T-helper 2 cell treated with Interferon-gamma antibody and Interleukin-4, amounts not matched to agents 5 μg/mL and 100 μg/mL, for 36 hours (primary cell): Measurements from ENCODE around the gene SLC7A10.

Experiments used
- DNase-seq: peaks from one replicate; pipeline ENCODE4 v3.0.0; 2021; ENCODE audit warnings: low spot score
- H3K27ac Mint-ChIP-seq: one replicate; pipeline ENCODE4 v1.8.0; 2021; ENCODE audit warnings: mild to moderate bottlenecking, mixed read lengths
- H3K27me3 Mint-ChIP-seq: one replicate; pipeline ENCODE4 v1.8.0; 2021; ENCODE audit warnings: low read depth, mixed read lengths
- H3K36me3 Mint-ChIP-seq: one replicate; pipeline ENCODE4 v1.8.0; 2021; ENCODE audit warnings: low read depth, mixed read lengths
- H3K4me1 Mint-ChIP-seq: one replicate; pipeline ENCODE4 v1.8.0; 2021; ENCODE audit warnings: low read depth, mixed read lengths
- H3K4me3 Mint-ChIP-seq: one replicate; pipeline ENCODE4 v1.8.0; 2022; ENCODE audit warnings: mild to moderate bottlenecking, moderate library complexity, mixed read lengths
- H3K9me3 Mint-ChIP-seq: one replicate; pipeline ENCODE4 v1.8.0; 2021; ENCODE audit warnings: mixed read lengths

SLC7A10 gene

DNA sequence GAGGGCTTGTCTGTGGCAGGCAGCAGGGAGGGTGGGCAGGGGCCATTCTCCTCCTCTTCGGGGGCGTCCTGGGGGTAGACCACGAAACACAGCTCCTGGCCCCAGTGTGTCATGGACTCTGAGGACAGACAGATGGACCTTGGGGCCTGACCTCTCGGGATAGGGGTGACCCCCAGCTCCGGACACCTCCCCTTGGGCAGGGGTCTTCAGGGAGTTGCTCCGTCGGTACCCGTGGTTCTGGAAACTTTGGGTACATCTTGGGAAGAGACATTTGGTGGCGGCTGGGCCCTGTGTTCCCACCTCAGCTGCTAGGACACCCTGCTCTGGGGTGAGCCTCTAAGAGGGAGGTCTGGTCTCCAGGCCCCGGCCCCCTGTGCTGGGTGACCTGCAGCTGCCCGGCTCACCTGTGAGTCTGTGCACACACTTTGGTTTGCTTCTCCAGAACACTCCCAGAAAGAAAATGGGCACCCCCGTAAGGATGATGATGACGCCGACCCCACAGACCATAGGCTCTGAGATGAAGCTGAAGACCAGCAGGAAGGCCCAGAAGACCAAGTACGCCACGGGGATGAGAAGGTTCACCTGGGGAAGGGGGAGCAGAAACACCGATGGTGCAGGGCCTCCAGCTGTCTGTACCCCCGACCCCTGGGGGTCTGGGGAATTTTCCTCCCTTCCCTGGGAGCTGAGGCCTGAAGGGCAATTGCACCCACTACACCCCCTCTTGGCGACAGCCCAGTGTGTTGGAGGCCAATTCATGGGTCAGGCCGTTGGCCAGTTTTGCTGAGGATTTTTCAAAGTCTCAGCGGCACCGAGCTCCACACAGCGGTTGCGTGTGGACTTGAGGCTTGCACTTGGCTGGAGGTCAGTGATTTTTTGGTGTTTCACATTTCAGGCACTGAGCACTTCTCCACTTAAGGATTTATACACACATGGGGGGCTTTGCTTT is 16.5 kb downstream of the SLC7A10 start:
- H3K27me3 Mint-ChIP-seq, result no peaks in the 10 kb centered on the region
- no peak for DNase-seq
- H3K27ac Mint-ChIP-seq, result no peak overlapping the region
- no peaks in the 10 kb centered on the region for H3K36me3 Mint-ChIP-seq
- H3K4me1 Mint-ChIP-seq, result no peaks in the 10 kb centered on the region
- H3K4me3 Mint-ChIP-seq, result no peak overlapping the region
- H3K9me3 Mint-ChIP-seq, result no peaks in the 10 kb centered on the region

DNA sequence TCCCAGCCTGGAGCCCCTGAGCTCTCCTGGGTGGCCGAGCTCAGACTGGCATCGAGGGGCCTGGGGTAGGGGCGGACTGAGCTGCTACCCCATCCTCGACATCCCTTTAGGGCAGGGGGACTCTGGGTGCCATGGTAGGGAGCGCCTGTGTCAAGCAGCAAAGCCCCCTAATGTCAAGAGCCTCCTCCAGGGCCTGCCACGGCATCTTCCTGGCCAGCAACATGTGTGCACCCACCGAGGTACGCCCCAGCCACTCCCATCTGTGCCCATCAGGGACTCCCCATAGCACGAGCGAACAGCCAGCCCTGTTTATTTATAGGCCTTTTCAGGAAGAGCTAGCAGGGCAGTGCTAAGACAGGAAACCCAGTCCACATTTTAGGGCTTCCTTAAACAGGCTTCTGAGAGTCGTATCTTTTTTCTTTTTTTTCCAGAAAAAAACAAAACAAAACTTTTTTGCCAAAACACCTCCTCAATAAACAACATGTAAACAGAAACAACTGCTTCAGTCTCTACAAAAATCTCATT is 17.2 kb downstream of the SLC7A10 start:
- no peaks in the 10 kb centered on the region for H3K27me3 Mint-ChIP-seq
- no peak for DNase-seq
- H3K27ac Mint-ChIP-seq, result no peak overlapping the region
- no peaks in the 10 kb centered on the region for H3K4me1 Mint-ChIP-seq
- H3K4me3 Mint-ChIP-seq, result no peak overlapping the region
- no peaks in the 10 kb centered on the region for H3K36me3 Mint-ChIP-seq
- no peaks in the 10 kb centered on the region for H3K9me3 Mint-ChIP-seq

GRCh38 chr19:33207903-33208302 is 17.7 kb downstream of the SLC7A10 start:
- no peaks in the 10 kb centered on the region for H3K27me3 Mint-ChIP-seq
- no peaks in the 10 kb centered on the region for H3K9me3 Mint-ChIP-seq
- no peaks in the 10 kb centered on the region for H3K36me3 Mint-ChIP-seq
- DNase-seq, result no peak
- no peak overlapping the region for H3K27ac Mint-ChIP-seq
- H3K4me1 Mint-ChIP-seq, result no peaks in the 10 kb centered on the region
- H3K4me3 Mint-ChIP-seq, result no peak overlapping the region

DNA sequence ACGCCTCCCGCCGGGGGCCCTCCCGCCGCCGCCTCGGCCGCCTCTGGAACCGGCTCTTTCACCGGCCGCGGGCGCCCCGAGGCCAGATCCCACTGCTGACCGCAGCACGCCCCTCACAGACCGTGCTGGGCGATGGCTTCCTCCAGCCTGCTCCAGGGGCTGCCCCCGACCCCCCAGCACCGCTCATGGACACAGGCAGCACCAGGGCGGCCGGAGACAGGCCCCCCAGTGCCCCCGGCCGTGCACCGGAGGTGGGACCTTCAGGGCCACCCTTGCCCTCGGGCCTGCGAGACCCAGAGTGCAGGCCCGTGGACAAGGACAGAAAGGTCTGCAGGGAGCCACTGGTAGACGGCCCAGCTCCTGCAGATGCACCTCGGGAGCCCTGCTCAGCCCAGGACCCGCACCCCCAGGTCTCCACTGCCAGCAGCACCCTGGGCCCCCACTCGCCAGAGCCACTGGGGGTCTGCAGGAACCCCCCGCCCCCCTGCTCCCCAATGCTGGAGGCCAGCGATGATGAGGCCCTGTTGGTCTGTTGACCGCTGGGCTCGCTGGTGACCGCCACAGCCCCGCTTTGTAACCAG is 18.5 kb downstream of the SLC7A10 start:
- Mint-ChIP-seq H3K4me1 (no peaks in the 10 kb centered on the region), H3K27me3 (no peaks in the 10 kb centered on the region), H3K9me3 (no peaks in the 10 kb centered on the region), H3K4me3 (no peak overlapping the region), H3K36me3 (no peaks in the 10 kb centered on the region), H3K27ac (no peak overlapping the region)
- DNase-seq, result no peak

- H3K27ac Mint-ChIP-seq, result no peak overlapping the region
- no peaks in the 10 kb centered on the region for H3K36me3 Mint-ChIP-seq
- H3K4me3 Mint-ChIP-seq, result no peak overlapping the region
- H3K4me1 Mint-ChIP-seq, result no peaks in the 10 kb centered on the region
- H3K27me3 Mint-ChIP-seq, result no peaks in the 10 kb centered on the region
- no peaks in the 10 kb centered on the region for H3K9me3 Mint-ChIP-seq
- DNase-seq, result no peak
Measured at GRCh38 chr19:33206261-33207039, 19.2 kb downstream of the SLC7A10 start.

DNA sequence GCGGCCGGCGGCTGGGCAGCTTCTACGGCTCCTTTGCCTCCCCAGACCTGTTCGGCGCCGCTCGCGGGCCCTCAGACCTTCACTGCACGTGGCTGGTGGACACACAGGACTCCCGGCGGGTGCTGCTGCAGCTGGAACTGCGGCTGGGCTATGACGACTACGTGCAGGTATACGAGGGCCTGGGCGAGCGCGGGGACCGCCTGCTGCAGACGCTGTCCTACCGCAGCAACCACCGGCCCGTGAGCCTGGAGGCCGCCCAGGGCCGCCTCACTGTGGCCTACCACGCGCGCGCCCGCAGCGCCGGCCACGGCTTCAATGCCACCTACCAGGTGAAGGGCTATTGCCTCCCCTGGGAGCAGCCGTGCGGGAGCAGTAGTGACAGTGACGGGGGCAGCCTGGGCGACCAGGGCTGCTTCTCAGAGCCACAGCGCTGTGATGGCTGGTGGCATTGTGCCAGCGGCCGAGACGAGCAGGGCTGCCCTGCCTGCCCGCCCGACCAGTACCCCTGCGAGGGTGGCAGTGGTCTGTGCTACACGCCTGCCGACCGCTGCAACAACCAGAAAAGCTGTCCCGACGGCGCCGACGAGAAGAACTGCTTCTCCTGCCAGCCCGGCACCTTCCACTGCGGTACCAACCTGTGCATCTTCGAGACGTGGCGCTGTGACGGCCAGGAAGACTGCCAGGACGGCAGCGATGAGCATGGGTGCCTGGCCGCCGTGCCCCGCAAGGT is 20.0 kb downstream of the SLC7A10 start:
- Mint-ChIP-seq H3K27ac (no peak overlapping the region), H3K4me1 (no peaks in the 10 kb centered on the region), H3K36me3 (no peaks in the 10 kb centered on the region), H3K4me3 (no peak overlapping the region), H3K27me3 (no peaks in the 10 kb centered on the region), H3K9me3 (no peaks in the 10 kb centered on the region)
- DNase-seq, result no peak

DNA sequence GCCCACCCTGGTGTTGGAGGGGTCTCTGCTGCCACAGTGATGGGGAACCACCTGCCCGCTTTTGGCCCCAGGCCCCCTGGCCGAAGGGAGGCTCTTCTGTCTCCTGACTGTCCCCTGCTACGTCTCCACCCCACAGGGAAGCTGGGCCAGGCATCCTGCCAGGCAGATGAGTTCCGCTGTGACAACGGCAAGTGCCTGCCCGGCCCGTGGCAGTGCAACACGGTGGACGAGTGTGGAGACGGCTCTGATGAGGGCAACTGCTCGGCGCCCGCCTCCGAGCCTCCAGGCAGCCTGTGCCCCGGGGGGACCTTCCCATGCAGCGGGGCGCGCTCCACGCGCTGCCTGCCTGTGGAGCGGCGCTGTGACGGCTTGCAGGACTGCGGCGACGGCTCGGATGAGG is 20.5 kb downstream of the SLC7A10 start:
- Mint-ChIP-seq H3K27me3 (no peaks in the 10 kb centered on the region), H3K4me1 (no peaks in the 10 kb centered on the region), H3K9me3 (no peaks in the 10 kb centered on the region), H3K36me3 (no peaks in the 10 kb centered on the region), H3K4me3 (no peak overlapping the region), H3K27ac (no peak overlapping the region)
- DNase-seq, result no peak

DNA sequence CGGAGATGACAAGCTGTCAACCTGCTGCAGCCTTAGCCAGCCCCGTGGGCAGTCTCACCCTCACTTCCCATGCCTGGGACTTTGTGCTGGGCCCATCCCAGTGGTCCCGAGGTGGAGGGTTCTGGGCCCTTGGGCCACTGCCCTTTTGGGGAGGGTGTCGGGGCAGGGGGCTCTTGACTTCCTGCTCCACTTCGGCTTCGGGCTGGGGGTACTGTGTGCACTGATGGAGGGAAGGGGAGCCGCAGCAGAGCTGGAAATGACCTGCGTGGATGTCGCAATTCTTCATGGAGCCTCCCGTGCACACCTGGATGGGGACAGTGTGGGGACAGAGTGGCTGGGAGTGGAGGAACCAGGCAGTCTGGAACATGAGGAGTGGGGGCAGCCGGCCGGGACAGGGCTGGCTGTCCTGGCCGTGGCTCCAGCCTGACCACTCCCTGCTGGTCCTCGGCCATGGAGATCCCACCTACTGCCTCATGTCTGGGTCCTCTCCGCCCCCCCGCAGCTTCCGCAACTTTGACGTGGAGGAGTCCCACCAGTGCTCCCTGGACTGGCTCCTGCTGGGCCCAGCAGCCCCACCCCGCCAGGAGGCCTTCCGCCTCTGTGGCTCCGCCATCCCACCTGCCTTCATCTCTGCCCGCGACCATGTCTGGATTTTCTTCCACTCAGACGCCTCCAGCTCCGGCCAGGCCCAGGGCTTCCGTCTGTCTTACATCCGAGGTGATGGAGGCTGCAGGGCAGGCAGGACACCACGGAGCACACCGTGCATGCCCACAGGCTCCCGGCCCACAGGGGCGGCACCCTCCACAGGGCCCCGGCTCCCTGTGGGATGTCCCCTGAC is 21.3 kb downstream of the SLC7A10 start:
- no peak for DNase-seq
- H3K27me3 Mint-ChIP-seq, result no peaks in the 10 kb centered on the region
- no peak overlapping the region for H3K4me3 Mint-ChIP-seq
- no peaks in the 10 kb centered on the region for H3K4me1 Mint-ChIP-seq
- H3K9me3 Mint-ChIP-seq, result no peaks in the 10 kb centered on the region
- no peak overlapping the region for H3K27ac Mint-ChIP-seq
- H3K36me3 Mint-ChIP-seq, result no peaks in the 10 kb centered on the region

DNA sequence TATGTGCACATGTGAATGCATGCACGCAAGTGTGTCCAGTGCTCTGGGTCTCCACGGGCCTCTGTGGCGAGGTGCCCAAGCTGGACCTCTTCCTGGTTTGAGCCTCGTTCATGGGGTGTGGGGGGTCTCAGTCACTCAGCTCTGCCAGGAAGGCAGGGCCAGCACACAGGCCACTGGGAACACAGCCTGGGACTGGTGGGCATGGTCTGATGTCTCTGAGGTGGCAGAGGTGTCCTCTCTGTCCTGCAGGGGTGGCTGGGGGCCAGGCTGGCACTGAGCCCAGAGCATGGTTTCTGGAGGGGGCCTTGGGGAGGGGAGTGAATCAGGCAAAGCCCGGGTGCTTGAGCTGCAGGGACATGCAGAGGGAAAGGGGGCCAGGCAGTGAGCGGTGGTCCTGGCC is 22.1 kb downstream of the SLC7A10 start:
- Mint-ChIP-seq H3K4me1 (no peaks in the 10 kb centered on the region), H3K27me3 (no peaks in the 10 kb centered on the region), H3K36me3 (no peaks in the 10 kb centered on the region), H3K9me3 (no peaks in the 10 kb centered on the region), H3K4me3 (no peak overlapping the region), H3K27ac (no peak overlapping the region)
- DNase-seq, result no peak

DNA sequence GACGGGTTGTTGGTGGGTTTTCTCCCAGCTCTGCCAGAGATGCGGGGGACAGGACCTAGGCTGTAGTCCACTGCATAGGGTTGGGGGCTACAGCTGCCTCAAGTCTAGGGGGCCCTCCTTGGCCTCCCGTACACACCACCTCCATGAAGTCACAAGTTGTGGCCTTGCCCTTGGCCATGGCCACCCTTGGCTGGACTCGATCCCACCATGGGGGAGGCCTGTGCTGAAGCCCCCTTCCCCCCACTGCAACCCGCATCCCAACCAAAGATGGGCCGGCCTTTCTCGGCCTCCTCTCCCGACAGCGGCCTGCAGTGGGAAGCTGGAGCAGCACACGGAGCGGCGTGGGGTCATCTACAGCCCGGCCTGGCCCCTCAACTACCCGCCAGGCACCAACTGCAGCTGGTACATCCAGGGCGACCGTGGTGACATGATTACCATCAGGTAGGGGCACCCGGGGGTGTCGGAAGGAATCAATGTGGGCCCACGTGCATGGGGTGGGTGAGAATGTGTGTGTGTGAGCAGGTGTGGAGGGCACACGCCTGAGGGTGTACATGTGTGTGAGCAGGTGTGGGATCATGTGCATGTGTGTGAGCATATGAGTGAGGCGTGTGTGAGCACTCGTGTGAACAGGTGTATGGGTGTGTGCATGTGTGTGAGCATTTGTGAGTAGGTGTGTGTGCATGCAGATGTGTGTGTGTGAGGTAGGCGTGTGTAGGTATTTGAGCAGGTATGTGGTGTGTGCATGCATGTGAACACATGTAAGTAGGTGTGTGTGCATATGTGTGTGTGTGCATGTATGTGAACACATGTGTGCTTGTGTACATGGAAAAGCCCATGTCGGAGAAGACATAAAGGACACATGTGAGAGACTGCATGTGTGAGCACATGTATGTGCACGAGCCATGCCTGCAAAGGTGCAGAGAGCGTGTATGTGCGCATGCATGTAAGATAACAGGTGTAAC is 22.8 kb downstream of the SLC7A10 start:
- H3K4me1 Mint-ChIP-seq, result no peaks in the 10 kb centered on the region
- no peak for DNase-seq
- no peak overlapping the region for H3K27ac Mint-ChIP-seq

GRCh38 chr19:33201886-33202545 is 23.6 kb downstream of the SLC7A10 start:
- Mint-ChIP-seq H3K27me3 (peaks cover 3% of the 10 kb centered on the region), H3K4me3 (no peak overlapping the region), H3K4me1 (no peaks in the 10 kb centered on the region), H3K27ac (no peak overlapping the region), H3K9me3 (no peaks in the 10 kb centered on the region), H3K36me3 (no peaks in the 10 kb centered on the region)
- no peak for DNase-seq

More for the DNA sequence above, 22.8 kb downstream of the SLC7A10 start:
- H3K36me3 Mint-ChIP-seq, result no peaks in the 10 kb centered on the region
- no peak overlapping the region for H3K4me3 Mint-ChIP-seq
- no peaks in the 10 kb centered on the region for H3K9me3 Mint-ChIP-seq
- H3K27me3 Mint-ChIP-seq, result no peaks in the 10 kb centered on the region

DNA sequence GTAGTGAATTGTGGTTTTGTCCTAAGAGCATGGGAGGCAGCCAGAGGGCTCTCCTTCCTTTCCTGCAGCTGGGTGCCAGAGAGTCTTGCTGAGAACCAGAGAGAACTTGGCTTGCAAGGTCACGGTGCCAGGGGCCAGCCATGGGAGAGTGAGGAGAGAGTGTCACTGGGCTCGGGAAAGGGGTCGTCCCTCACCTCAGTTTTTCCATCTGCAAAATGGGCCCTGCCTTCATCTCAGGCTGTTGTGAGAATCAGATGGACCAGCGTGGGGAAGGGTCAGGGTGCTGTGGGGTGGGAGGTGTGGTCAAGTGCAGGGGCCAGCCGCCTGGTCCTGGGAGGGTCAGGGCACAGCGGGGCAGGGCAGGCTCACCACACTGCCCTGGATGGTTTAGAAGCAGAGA is 24.2 kb downstream of the SLC7A10 start:
- H3K27ac Mint-ChIP-seq, result no peak overlapping the region
- no peaks in the 10 kb centered on the region for H3K36me3 Mint-ChIP-seq
- H3K9me3 Mint-ChIP-seq, result no peaks in the 10 kb centered on the region
- DNase-seq, result no peak
- no peak overlapping the region for H3K4me3 Mint-ChIP-seq
- peaks cover 7% of the 10 kb centered on the region for H3K27me3 Mint-ChIP-seq
- H3K4me1 Mint-ChIP-seq, result no peaks in the 10 kb centered on the region
